ENCODE measurements around the gene TFR2. TPM values are rescaled to one million over a fixed set of nuclear protein-coding genes. Genes with fewer than 3 reads are reported as not detected.

TFR2 gene
- total and polyA plus RNA-seq, 2 of the 13 experiments (the other 11 are each of a cell fraction or from before 2014, with no cell fraction given) = 36.9 to 64.2 TPM

- TF ChIP-seq ZGPAT (CRISPR knock-in tag; IDR thresholded peaks at IDR 0.05) (peak; percentile 64; the same call in 1 of the 2 replicates), ZNF354B (CRISPR knock-in tag; IDR thresholded peaks at IDR 0.05) (0 out of 2 replicates have a peak, but pooled peaks have one; percentile 50), HNF1B (CRISPR knock-in tag; IDR thresholded peaks at IDR 0.05) (peak; percentile 66; the same call in 1 of the 2 replicates), ZNF10 (CRISPR knock-in tag; IDR thresholded peaks at IDR 0.05; ENCODE audit: borderline replicate concordance, low read depth) (no peak), ZEB1 (IDR thresholded peaks at IDR 0.05; ENCODE audit: insufficient replicate concordance, low read depth) (no peak), NFIC (IDR thresholded peaks at IDR 0.05; ENCODE audit: low read length) (no peak), PBX2 (CRISPR knock-in tag; IDR thresholded peaks at IDR 0.05) (no peak), E2F5 (CRISPR knock-in tag; conservative IDR thresholded peaks at IDR 0.05) (peak; percentile 53; the same call in 1 of the 2 replicates), JUNB (CRISPR knock-in tag; IDR thresholded peaks at IDR 0.05; ENCODE audit: borderline replicate concordance) (no peak), SAP130 (CRISPR knock-in tag; IDR thresholded peaks at IDR 0.05; ENCODE audit: low read depth) (peak; percentile 82), ZNF136 (CRISPR knock-in tag; IDR thresholded peaks at IDR 0.05; ENCODE audit: low read depth) (no peak), PAF1 (CRISPR knock-in tag; IDR thresholded peaks at IDR 0.05) (no peak), EED (CRISPR knock-in tag; IDR thresholded peaks at IDR 0.05) (peak; percentile 79; the same call in 1 of the 2 replicates), SALL2 (CRISPR knock-in tag; IDR thresholded peaks at IDR 0.05) (peak; percentile 88), ZNF710 (CRISPR knock-in tag; IDR thresholded peaks at IDR 0.05; ENCODE audit: borderline replicate concordance) (0 out of 2 replicates have a peak, but pooled peaks have one; percentile 33), ZNF205 (CRISPR knock-in tag; IDR thresholded peaks at IDR 0.05) (no peak), FOXA3 (CRISPR knock-in tag; IDR thresholded peaks at IDR 0.05) (0 out of 2 replicates have a peak, but pooled peaks have one; percentile 16), KDM5A (IDR thresholded peaks at IDR 0.05; ENCODE audit: borderline replicate concordance, low read length) (no peak)
- TF ChIP-seq, protein P1, sequence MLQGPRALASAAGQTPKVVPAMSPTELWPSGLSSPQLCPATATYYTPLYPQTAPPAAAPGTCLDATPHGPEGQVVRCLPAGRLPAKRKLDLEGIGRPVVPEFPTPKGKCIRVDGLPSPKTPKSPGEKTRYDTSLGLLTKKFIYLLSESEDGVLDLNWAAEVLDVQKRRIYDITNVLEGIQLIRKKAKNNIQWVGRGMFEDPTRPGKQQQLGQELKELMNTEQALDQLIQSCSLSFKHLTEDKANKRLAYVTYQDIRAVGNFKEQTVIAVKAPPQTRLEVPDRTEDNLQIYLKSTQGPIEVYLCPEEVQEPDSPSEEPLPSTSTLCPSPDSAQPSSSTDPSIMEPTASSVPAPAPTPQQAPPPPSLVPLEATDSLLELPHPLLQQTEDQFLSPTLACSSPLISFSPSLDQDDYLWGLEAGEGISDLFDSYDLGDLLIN (CRISPR knock-in tag; IDR thresholded peaks at IDR 0.05; ENCODE audit: borderline replicate concordance) = no peak
These were observed 14.7 kb upstream of the TFR2 start, which contains the start of gene ACTL6B (continued) for GRCh38 chr7:100655908-100656674.
